ENCODE measurements around the gene DHDDS. TPM values are rescaled to one million over a fixed set of nuclear protein-coding genes. Genes with fewer than 3 reads are reported as not detected.

The DHDDS gene
- total RNA-seq, 1 donor, result 69.1 TPM

GRCh38 chr1:26474818-26475217 lies 42.7 kb downstream of the DHDDS start:
- TF ChIP-seq CTCF (IDR thresholded peaks at IDR 0.05; ENCODE audit: insufficient read depth, low read depth, low read length), result no peak
- H3K4me3 ChIP-seq (ENCODE audit: low read depth, low read length), result no peak overlapping the region
- DNase-seq (ENCODE audit: low read depth), result no peak

GRCh38 chr1:26475989-26476388 lies 43.9 kb downstream of the DHDDS start:
- no peak for DNase-seq (ENCODE audit: low read depth)
- TF ChIP-seq CTCF (IDR thresholded peaks at IDR 0.05; ENCODE audit: insufficient read depth, low read depth, low read length), result no peak
- H3K4me3 ChIP-seq (ENCODE audit: low read depth, low read length), result no peak overlapping the region

- H3K4me3 ChIP-seq (ENCODE audit: low read depth, low read length), result no peak overlapping the region
- DNase-seq (ENCODE audit: low read depth), result no peak
- no peak for TF ChIP-seq CTCF (IDR thresholded peaks at IDR 0.05; ENCODE audit: insufficient read depth, low read depth, low read length)
These were observed 44.8 kb downstream of the DHDDS start for GRCh38 chr1:26476958-26477357.

- DNase-seq (ENCODE audit: low read depth), result no peak
These were observed 45.5 kb downstream of the DHDDS start for GRCh38 chr1:26477446-26478152.

GRCh38 chr1:26478159-26478558 lies 46.0 kb downstream of the DHDDS start:
- DNase-seq (ENCODE audit: low read depth), result no peak
- no peak for TF ChIP-seq CTCF (IDR thresholded peaks at IDR 0.05; ENCODE audit: insufficient read depth, low read depth, low read length)
- H3K4me3 ChIP-seq (ENCODE audit: low read depth, low read length), result no peak overlapping the region

More at GRCh38 chr1:26477446-26478152, 45.5 kb downstream of the DHDDS start:
- no peak for TF ChIP-seq CTCF (IDR thresholded peaks at IDR 0.05; ENCODE audit: insufficient read depth, low read depth, low read length)
- no peak overlapping the region for H3K4me3 ChIP-seq (ENCODE audit: low read depth, low read length)

GRCh38 chr1:26478988-26479387 lies 46.9 kb downstream of the DHDDS start:
- DNase-seq (ENCODE audit: low read depth), result no peak
- TF ChIP-seq CTCF (IDR thresholded peaks at IDR 0.05; ENCODE audit: insufficient read depth, low read depth, low read length), result no peak

GRCh38 chr1:26482921-26483320 lies 50.8 kb downstream of the DHDDS start:
- H3K4me3 ChIP-seq (ENCODE audit: low read depth, low read length), result no peak overlapping the region
- no peak for DNase-seq (ENCODE audit: low read depth)
- TF ChIP-seq CTCF (IDR thresholded peaks at IDR 0.05; ENCODE audit: insufficient read depth, low read depth, low read length), result no peak

More at GRCh38 chr1:26478988-26479387, 46.9 kb downstream of the DHDDS start:
- H3K4me3 ChIP-seq (ENCODE audit: low read depth, low read length), result no peak overlapping the region

Data from fibroblast of villous mesenchyme (primary cell).